ENCODE data around the gene GTF3C6. TPM values are rescaled to one million over a fixed set of nuclear protein-coding genes. Genes with fewer than 3 reads are reported as not detected.
"Not testable (repeated sequence)": the region's sequence is repeated elsewhere in the genome, so short reads cannot be mapped to it uniquely, and the experiment has no call there.

Gene GTF3C6
- total RNA-seq, 2 experiments from 2014 or later = 84.6 to 123 TPM

DNA sequence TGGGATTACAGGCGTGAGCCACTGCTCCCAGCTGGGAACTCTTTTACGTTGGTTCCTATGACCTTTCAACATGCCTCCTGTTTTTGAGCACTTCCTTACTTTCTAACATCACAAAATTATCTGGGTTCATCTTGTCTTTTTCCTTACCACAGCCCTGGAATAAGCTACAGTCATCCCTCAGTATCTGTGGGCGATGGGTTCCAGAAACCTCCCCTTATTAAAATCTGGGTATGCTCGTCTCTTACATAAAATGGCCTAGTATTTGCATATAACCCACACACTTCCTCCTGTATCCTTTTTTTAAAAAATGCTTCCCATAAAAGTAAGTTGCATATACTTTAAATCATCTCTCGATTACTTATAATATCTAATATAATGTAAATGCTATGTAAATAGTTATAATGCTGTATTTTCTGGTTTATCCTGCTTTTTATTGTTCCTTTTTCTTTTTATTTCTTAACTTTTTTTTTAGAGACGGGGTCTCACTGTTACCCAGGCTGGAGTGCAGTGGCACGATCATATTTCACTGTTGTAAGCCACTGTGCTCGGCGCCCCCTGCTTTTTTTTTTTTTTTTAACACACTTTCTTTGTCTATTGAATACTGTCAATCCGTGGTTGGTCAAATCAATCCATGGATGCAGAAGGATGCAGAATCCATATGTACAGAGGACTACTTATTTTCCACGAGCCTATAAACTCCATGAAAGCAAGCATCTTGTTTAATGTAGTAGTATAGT, 32.5 kb downstream of the GTF3C6 start:
- H3K27me3 Mint-ChIP-seq = no peaks in the 10 kb centered on the region
- no peaks in the 10 kb centered on the region for H3K9me3 Mint-ChIP-seq (ENCODE audit: low read depth)
- peak overlapping the region; percentile 26 for H3K27ac Mint-ChIP-seq
- CTCF ChIA-PET = no interaction called here
- peaks cover 8% of the 10 kb centered on the region for H3K4me1 Mint-ChIP-seq
- ATAC-seq (no peak), DNase-seq (no peak)
- H3K4me3 Mint-ChIP-seq = no peak overlapping the region
- H3K36me3 Mint-ChIP-seq = peaks cover 36% of the 10 kb centered on the region

DNA sequence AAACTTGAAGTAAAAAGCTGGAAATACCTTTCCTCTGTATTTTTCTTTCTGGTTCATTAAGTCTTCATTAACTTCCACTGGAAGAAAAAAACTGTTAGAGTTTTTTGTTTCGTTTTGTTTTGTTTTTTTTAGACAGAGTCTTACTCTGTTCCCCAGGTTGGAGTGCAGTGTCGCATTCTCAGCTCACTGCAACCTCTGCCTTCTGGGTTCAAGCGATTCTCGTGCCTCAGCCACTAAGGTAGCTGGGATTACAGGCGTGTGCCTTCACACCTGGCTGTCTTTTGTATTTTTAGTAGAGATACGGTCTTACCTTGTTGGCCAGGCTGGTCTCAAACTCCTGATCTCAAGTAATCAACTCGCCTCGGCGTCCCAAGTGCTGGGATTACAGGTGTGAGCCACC, 38.2 kb downstream of the GTF3C6 start:
- CTCF ChIA-PET = no interaction called here
- H3K36me3 Mint-ChIP-seq = peaks cover 36% of the 10 kb centered on the region

DNA sequence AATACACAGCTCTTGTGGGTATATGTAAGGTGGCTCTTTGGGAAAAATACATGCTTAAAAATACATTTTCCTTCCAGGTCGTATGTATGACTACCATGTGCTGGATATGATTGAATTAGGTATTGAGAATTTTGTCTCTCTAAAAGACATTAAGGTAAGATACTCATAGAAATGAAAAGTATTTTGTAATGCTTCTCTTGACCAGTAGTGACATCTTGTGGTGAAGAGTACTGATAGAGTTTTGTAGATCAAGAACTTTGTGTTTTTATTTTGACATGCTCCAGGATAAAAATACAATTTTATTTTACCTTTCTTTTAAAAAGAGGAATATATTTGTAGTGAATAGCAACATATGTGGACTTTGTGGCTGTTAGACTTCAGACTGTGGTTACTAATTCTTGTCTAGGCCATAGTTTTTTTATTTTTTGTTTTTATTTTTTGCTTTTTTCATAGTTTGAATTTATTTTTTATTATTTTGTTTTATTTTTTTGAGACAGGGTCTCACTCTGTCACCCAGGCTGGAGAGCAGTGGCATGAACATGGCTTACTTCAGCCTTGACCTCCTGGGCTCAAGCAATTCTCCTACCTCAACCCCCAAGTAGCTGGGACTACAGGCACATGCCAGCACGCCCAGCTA, 41.2 kb downstream of the GTF3C6 start:
- no peak for DNase-seq

More for the DNA sequence above, 38.2 kb downstream of the GTF3C6 start:
- peaks cover 2% of the 10 kb centered on the region for H3K4me1 Mint-ChIP-seq
- no peaks in the 10 kb centered on the region for H3K27me3 Mint-ChIP-seq
- ATAC-seq (no peak), DNase-seq (no peak)
- H3K9me3 Mint-ChIP-seq (ENCODE audit: low read depth) = no peaks in the 10 kb centered on the region
- H3K27ac Mint-ChIP-seq = no peak overlapping the region
- no peak overlapping the region for H3K4me3 Mint-ChIP-seq

DNA sequence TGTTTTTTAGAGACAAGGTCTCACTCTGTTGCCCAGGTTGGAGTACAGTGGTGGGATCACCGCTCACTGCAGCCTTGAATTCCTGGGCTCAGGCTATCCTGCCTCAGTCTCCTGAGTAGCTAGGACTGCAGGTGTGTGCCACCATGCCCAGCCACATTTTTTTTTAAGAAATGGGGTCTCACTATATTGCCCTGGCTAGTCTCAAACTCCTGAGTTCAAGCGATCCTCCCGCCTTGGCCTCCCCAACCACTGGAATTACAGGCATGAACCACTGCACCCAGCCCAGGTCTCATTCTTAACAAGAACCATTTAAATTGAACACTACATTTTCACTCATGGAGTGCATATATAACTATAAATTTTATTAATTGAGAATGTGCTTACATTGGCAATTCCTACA, 43.8 kb downstream of the GTF3C6 start:
- ATAC-seq = no peak
- CTCF ChIA-PET = no interaction called here
- Mint-ChIP-seq H3K27me3 (no peaks in the 10 kb centered on the region), H3K36me3 (peaks cover 45% of the 10 kb centered on the region), H3K4me3 (no peak overlapping the region), H3K9me3 (ENCODE audit: low read depth) (no peaks in the 10 kb centered on the region), H3K4me1 (peaks cover 11% of the 10 kb centered on the region), H3K27ac (no peak overlapping the region)
- no peak for DNase-seq

More for the DNA sequence above, 41.2 kb downstream of the GTF3C6 start:
- no peaks in the 10 kb centered on the region for H3K27me3 Mint-ChIP-seq
- CTCF ChIA-PET = interaction anchor here (0.6 to 1.4 kb wide), 7 partner anchors 11 to 470 kb away, joined by 3 to 4 read pairs (median 3); partner anchors contain the start of gene RPF2
- H3K36me3 Mint-ChIP-seq = peaks cover 43% of the 10 kb centered on the region
- H3K4me1 Mint-ChIP-seq = peaks cover 8% of the 10 kb centered on the region
- no peak overlapping the region for H3K4me3 Mint-ChIP-seq
- no peaks in the 10 kb centered on the region for H3K9me3 Mint-ChIP-seq (ENCODE audit: low read depth)
- H3K27ac Mint-ChIP-seq = no peak overlapping the region
- no peak for ATAC-seq

DNA sequence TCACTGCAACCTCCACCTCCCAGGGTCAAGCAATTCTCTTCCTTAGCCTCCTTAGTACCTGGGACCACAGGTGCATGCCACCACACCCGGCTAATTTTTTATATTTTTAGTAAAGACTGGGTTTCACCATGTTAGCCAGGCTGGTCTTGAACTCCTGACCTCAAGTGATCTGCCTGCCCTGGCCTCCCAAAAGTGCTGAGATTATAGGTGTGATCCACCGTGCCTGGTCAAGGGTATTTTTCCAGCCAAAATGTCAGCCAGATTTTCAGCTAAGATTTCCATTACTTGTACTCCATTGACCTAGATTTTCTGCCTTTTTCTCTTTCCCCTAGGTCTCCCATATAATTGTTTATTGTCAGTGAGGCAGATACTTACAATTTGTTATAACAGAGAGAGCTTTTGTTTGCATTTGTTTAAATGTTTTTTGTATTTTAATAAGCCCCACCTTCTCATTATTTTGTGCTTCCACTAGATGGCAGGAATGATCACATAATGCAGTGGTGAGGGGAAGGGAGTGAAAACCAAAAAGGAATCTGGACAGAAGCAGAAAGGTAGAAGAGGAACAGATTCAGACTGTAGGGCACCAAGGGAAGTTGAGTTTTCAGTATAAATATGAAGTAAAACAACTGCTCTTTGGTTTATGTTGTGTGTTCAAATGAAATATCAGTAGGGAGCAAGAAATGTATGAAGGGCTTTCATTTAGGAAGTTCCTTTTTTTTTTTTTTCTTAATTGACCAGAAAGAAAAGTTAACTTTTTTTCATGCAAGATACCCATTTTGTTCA, 53.0 kb downstream of the GTF3C6 start:
- Mint-ChIP-seq H3K27ac (no peak overlapping the region), H3K27me3 (no peaks in the 10 kb centered on the region), H3K4me3 (no peak overlapping the region), H3K4me1 (peaks cover 4% of the 10 kb centered on the region), H3K36me3 (peaks cover 29% of the 10 kb centered on the region), H3K9me3 (ENCODE audit: low read depth) (no peaks in the 10 kb centered on the region)
- CTCF ChIA-PET = interaction anchor here (0.6 to 5.6 kb wide), 22 partner anchors 8 to 1047 kb away, joined by 3 to 52 read pairs (median 4); partner anchors contain the start of gene RPF2
- DNase-seq (no peak), ATAC-seq (peak; percentile 66)

DNA sequence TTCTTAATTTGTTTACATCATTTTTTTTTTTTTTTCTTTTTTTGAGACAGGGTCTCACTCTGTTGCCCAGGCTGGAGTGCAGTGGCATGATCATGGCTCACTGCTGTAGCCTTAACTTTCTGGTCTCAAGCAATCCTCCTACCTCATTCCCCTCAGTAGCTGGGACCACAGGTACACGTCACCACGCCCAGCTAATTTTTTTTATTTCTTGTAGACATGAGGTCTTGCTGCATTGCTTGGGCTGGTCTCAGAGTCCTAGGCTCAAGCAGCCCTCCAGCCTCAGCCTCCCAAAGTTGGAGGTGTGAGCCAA, 53.6 kb downstream of the GTF3C6 start:
- H3K4me1 Mint-ChIP-seq = peaks cover 4% of the 10 kb centered on the region
- no peaks in the 10 kb centered on the region for H3K27me3 Mint-ChIP-seq
- H3K9me3 Mint-ChIP-seq (ENCODE audit: low read depth) = no peaks in the 10 kb centered on the region
- CTCF ChIA-PET = interaction anchor here (1.1 to 5.6 kb wide), 6 partner anchors 9 to 247 kb away, joined by 3 to 52 read pairs (median 5); no protein-coding TSS in a partner anchor
- no peak overlapping the region for H3K4me3 Mint-ChIP-seq
- DNase-seq (no peak), ATAC-seq (no peak)
- peaks cover 31% of the 10 kb centered on the region for H3K36me3 Mint-ChIP-seq
- H3K27ac Mint-ChIP-seq = no peak overlapping the region

DNA sequence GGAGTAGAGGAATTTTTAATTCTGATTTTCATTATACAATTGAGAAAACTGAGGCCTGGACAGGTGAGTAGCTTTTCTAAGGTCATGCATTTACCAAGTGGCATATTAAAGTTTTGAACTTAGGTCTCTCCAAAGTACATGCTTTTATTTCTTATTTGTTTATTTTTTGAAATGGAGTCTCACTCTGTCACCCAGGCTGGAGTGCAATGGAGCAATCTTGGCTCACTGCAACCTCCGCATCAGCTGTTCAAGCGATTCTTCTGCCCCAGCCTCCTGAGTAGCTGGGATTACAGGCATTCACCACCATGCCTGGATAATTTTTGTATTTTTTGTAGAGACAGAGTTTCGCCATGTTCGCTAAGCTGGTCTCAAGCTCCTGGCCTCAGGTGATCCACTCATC, 54.0 kb downstream of the GTF3C6 start:
- not testable (repeated sequence) for H3K4me3 Mint-ChIP-seq; ATAC-seq; H3K27me3 Mint-ChIP-seq; H3K4me1 Mint-ChIP-seq; DNase-seq; H3K27ac Mint-ChIP-seq; H3K9me3 Mint-ChIP-seq (ENCODE audit: low read depth)
- peaks cover 31% of the 10 kb centered on the region for H3K36me3 Mint-ChIP-seq
- CTCF ChIA-PET = interaction anchor here (1.4 to 5.6 kb wide), 3 partner anchors 9 to 232 kb away, joined by 3 to 52 read pairs (median 5); no protein-coding TSS in a partner anchor

DNA sequence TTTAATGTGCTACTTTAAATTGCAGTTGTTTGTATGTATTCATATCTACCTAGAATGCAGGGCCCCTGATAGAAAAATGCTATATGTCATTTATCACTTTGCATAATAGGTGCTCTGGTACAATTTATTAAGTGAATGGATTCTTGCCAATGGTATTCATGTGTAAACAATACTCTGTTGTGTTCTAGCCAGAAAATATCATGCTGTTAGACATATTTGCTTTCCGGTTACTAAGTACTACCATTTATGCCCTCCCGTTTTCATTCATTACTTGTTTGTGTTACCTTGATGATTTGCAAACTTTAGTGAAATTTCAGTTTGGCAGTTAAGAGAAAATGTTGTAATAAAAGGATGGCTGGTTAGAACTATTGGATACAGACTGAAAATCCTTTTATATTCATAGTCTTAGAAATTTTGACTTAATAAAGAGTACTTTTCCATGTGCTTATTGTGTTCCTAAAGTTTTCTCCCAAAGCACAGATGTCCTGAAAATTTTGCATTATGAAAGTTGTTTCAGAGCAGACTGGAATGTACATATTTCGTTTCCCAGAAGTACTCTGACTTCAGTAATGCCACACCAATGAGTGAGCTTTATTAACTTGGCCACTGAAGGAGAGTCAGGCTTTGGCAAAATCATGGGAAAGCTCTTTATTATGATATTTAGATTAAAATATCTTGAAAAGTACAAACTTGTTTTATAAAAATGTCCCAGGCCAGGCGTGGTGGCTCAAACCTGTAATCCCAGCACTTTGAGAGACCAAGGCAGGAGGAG, 54.8 kb downstream of the GTF3C6 start:
- H3K9me3 Mint-ChIP-seq (ENCODE audit: low read depth) = no peaks in the 10 kb centered on the region
- no peak overlapping the region for H3K27ac Mint-ChIP-seq

DNA sequence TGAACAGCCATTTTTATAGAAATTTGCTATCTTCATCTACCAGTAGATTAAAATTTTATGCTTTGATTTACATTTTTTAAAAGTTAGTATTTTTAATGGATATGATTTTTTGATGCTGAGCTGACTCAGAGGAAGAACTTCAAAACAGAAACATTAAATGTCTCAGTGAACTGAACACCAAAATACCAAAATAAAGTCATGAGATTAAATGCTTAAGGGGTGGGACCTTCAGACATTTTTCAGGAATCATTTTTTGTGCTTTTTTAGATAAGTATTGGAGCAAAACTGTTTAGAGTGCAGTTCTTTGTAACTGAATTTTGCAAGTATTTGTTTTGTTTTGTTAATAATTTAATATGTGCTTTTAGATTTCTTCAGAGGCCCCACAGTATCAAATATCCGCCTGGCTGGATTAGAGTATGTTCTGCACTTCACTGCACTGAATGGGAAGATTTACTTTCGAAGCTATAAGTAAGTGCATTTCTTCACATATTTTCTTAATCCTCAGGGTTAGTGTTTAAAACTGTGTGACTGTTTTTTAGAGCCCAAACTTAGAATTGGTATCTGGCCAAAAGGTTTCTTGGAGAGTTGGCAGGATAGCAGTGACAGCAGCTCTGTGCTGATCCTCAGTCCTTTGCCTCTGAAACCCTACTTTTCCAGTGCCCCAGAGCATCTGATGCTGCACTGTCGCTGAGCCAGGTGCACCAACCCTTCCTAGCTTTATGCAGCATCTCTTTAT, 57.1 kb downstream of the GTF3C6 start:
- Mint-ChIP-seq H3K36me3 (peaks cover 32% of the 10 kb centered on the region), H3K9me3 (ENCODE audit: low read depth) (no peaks in the 10 kb centered on the region), H3K27ac (no peak overlapping the region), H3K4me1 (peaks cover 4% of the 10 kb centered on the region), H3K27me3 (no peaks in the 10 kb centered on the region), H3K4me3 (no peak overlapping the region)
- ATAC-seq (no peak), DNase-seq (no peak)
- CTCF ChIA-PET = no interaction called here

More for the DNA sequence above, 54.8 kb downstream of the GTF3C6 start:
- DNase-seq (no peak), ATAC-seq (no peak)
- H3K36me3 Mint-ChIP-seq = peaks cover 32% of the 10 kb centered on the region
- no peaks in the 10 kb centered on the region for H3K27me3 Mint-ChIP-seq
- H3K4me1 Mint-ChIP-seq = peaks cover 4% of the 10 kb centered on the region
- H3K4me3 Mint-ChIP-seq = no peak overlapping the region
- CTCF ChIA-PET = interaction anchor here (0.9 to 5.6 kb wide), 2 partner anchors 196 kb away, joined by 3 to 52 read pairs; no protein-coding TSS in a partner anchor

DNA sequence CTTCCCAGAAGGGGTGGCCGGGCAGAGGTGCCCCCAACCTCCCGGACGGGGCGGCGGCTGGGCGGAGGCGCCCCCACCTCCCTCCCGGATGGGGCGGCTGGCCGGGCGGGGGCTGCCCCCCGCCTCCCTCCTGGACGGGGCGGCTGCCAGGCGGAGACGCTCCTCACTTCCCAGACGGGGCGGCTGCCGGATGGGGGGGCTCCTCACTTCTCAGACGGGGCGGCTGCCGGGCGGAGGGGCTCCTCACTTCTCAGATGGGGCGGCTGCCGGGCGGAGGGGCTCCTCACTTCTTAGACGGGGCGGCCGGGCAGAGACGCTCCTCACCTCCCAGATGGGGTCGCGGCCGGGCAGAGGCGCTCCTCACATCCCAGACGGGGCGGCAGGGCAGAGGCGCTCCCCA, 58.7 kb downstream of the GTF3C6 start:
- H3K36me3 Mint-ChIP-seq = peaks cover 27% of the 10 kb centered on the region
- not testable (repeated sequence) for H3K27me3 Mint-ChIP-seq

More for the DNA sequence above, 58.7 kb downstream of the GTF3C6 start:
- H3K4me3 Mint-ChIP-seq; CTCF ChIA-PET; H3K4me1 Mint-ChIP-seq; ATAC-seq; H3K27ac Mint-ChIP-seq; DNase-seq; H3K9me3 Mint-ChIP-seq (ENCODE audit: low read depth): not testable (repeated sequence)

Data from activated CD8-positive, alpha-beta memory T cell treated with anti-CD3 and anti-CD28 coated beads, Interleukin-2, amount 10 ng/mL, durations not matched to agents 7 days and 5 days (primary cell).